ENCODE results near the gene PKN2. TPM values are rescaled to one million over a fixed set of nuclear protein-coding genes. Genes with fewer than 3 reads are reported as not detected.

Gene PKN2
- total RNA-seq, 1 donor from 2014 or later, result 34.5 TPM

DNA sequence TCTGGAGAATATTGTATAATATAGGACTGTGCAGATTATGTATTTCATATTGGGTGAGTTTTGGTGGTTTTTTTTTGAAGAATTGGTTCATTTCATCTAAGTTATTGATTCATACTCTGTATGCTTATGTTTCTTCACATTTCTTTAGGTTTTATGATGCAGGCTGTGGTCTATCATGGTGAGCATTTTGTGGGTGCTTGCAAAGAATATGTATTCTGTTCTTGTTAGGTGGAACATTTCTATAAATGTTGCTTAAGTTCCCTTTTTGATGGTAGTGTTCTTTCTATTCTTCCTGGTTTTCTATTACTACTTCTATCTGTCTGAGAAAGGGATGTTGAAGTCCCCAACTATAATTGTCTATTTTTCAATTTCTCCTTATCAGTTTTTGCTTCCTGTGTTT, 42.6 kb downstream of the PKN2 start:
- DNase-seq (no peak), ATAC-seq (ENCODE audit: poor library complexity) (no peak)
- intact Hi-C loops (cut with DNase I), result no loop called here

DNA sequence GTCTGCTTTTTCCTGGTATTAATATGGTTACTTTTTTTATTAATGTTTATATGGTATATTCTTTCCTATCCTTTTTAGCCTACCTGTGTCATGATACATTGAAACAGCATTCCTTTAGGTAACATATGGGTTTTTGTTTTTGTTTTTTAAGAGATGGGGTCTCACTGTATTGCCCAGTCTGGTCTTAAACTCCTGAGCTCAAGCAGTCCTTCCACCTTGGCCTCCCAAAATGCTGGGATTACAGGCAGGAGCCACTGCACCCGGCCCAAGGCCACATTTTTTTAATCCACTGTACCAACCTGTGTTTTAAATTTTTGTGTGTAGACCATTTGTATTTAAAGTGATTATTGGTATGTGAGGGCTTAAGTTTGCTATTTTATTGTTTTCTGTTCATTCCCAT, 43.1 kb downstream of the PKN2 start:
- DNase-seq (no peak), ATAC-seq (ENCODE audit: poor library complexity) (no peak)
- intact Hi-C loops (cut with DNase I), result no loop called here

DNA sequence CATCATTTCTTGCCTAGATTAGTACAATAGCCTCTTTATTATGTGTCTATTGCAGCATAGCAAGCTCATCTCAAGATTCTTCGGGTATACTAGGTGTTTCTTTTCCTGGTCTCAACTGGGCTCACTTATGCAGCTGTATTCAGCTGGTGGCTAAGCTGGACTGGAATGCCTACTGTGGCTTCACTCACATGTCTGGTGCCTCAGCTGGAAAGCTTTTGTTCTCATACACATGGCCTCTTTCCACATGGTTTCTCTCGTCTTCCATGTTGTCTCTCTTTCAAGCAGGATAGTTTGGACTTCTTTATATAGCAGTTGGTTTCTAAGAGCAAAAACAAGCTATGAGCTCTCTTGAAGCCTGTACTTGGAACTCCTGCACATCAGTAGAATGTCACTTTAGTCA, 45.2 kb downstream of the PKN2 start:
- DNase-seq, result no peak
- ATAC-seq (ENCODE audit: poor library complexity), result no peak
- intact Hi-C loops (cut with DNase I), result no loop called here

DNA sequence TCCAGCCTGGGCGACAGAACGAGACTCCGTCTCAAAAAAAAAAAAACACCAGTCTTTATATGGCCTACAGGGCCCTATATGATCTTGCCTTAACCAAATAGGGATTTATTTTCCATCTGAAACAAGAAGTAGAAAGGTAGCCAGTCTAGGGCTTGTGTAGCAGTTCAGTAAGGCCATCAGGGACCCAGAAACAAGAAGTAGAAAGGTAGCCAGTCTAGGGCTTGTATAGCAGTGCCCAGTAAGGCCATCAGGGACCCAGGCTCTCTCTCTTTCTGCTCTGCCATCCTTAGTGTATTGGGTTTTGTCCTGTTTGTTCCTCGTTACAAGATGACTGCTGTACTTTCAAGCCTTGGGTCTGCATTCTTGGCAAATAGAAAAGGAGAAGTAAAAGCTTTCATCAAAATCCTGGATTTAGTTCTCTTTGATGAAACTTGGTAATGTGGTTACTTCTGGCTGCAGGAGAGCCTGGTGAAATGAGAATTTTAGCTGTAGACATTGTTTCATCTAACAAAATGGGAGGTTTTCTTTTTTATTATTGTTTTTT, 46.1 kb downstream of the PKN2 start:
- DNase-seq (no peak), ATAC-seq (ENCODE audit: poor library complexity) (no peak)
- intact Hi-C loops (cut with DNase I), result no loop called here

DNA sequence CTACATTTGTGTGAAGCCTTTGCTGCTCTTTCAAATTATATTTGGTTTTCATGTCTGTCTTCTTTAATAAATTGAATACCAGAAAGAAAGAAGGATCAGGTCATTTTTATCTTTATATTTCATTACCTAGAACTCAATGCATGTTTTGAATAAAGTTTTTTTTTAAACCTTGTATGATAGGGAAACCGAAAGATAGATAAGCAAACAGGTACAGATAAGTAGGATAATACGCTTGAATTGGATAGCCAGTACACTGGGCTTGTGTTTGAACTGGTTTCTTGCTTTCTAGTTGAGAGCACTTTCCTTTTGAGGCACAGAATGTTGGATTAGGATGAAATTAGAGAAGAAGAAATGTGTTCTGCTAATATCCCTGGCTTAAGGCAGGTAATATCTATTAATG, 46.9 kb downstream of the PKN2 start:
- ATAC-seq (ENCODE audit: poor library complexity) (no peak), DNase-seq (no peak)
- intact Hi-C loops (cut with DNase I), result no loop called here

DNA sequence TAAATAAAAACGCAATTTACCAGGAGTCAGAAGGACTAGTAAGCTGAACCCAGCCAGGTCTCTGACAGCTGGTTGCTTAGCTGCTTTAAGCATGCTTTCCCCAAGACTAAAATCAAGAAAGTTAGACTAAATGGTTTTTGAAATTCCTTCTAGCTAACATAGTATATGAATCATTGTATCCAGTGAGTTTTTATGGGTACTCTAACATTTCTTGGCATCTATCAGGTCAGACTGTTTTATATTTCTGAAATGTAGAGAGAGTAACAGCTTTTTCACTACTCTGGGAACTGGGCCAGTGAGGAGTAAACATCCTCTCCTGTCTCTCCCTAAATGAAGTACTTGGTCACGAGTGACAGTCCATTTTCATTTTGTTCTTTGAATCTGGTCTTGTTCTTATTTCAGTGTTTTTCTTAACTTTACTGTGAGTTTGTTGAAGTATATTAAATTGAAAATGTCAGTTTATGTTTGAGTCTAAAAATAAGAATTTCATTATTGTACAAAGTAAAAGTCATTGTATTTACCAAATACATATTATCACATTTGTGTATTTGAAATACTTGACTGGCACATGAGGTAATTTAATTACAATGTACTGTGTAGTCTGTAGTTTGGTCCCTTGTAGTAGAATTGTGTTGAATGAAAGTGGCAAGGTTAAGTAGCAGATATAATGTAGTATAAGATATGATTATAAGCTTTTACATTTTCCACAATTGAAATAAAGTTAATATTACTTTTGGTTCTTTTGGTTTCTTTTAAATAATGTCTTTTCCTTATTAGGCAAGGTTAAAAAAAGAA, 47.6 kb downstream of the PKN2 start:
- intact Hi-C loops (cut with DNase I), result no loop called here
- DNase-seq (no peak), ATAC-seq (ENCODE audit: poor library complexity) (peak; percentile 82)

DNA sequence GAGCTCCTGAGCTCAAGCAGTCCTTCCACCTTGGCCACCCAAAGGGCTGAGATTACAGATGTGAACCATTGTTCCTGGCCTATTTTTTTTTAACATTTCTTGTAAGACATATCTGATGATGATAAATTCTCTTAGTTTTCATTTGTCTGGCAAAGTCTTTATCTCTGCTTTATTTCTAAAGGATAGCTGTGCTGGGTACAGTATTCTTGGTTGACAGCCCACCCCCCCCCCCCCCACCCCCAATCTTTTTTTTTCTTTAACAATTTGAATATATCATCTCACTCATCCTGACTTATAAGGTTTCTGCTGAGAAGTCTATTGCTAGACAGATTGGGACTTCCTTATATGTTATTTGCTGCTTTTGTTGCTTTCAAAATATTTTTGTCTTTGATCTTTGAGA, 51.3 kb downstream of the PKN2 start:
- intact Hi-C loops (cut with DNase I), result no loop called here
- no peak for ATAC-seq (ENCODE audit: poor library complexity)
- DNase-seq, result no peak

DNA sequence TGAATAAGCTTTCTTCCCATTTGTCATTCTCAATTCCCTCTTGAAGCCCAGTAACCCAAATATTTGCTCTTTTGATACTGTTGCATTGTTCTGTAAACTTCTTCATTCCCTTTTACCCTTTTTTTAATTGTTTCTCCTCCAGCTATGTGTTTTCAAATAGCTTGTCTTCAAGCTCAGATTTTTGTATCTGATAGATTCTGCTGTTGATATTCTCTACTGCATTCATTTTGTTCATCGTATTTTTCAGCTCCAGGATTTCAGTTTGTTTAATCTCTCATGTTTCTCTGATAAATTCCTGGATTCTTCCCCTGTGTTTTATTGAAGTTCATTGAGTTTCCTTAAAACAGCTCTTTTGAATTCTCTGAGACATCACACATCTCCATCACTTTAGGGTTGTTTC, 51.8 kb downstream of the PKN2 start:
- ATAC-seq (ENCODE audit: poor library complexity) (no peak), DNase-seq (no peak)
- intact Hi-C loops (cut with DNase I), result no loop called here

DNA sequence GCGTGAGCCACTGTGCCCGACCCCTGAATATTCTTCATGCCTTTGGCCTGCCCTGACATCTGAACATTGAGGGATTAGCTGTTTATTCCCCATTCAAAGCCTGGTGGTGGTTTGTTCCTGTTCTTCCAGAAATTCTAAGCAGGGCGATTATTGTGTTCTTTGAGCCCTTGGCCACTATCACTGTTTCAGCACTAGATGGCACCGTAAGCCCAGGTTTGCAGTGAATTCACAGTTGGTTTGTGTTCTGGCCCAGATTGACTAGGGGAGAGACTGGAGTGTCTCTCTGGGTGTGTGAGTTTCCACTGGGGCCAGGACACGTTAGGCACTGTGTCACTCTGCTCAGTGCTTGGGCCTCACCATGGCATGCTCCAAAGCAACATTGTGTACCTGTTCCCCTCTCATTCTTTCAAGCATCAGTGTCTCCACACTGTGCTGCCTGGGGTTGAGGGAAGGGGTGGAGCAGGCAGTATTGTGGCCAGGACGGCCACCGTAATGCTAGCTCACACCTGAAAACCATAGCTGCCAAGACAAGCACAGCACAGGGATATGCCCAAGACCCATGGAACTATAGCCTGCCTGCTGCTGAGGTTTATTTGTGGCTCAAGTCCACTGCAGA, 52.7 kb downstream of the PKN2 start:
- intact Hi-C loops (cut with DNase I), result no loop called here
- ATAC-seq (ENCODE audit: poor library complexity) (no peak), DNase-seq (no peak)

DNA sequence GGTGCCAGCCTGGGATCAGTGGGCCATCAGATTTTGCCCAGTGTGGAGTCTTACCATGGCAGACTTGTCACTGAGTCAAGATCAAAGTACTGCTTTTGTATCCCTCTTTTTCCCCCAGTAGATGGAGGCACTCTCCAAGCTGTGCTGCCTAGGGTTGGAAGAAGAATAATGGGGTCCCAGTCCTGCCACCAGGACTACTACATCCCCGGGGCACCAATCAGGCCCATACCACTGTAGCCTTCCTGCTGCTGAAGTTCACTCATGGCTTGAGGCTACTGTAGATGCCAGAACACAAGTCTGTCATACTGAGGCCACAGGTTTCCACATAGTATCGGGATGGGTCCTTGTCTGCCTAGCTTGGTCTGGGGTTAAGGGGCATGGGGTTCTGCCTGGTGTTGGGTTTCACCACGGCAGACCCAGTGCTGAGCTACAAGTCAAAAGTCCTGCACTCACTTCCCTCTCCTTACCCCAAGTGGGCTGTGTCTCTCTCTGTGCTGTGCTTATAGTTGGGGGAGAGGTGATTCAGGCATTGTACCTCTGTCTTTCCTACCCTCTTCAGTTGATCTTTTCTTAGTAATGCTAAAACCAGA, 53.4 kb downstream of the PKN2 start:
- DNase-seq (no peak), ATAC-seq (ENCODE audit: poor library complexity) (no peak)
- intact Hi-C loops (cut with DNase I), result no loop called here

DNA sequence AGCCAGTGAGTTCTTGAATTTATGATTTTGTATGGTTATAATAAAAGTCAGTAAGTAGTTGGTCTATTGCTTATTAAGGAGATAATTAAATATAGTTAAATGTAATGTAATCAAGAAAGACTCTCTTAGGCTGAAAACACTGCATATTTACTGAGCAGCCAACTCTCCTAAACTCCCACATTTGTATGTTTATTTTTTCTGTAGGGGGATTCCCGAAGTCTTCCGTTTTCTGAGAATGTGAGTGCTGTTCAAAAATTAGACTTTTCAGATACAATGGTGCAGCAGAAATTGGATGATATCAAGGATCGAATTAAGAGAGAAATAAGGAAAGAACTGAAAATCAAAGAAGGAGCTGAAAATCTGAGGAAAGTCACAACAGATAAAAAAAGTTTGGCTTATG, 56.7 kb downstream of the PKN2 start:
- DNase-seq (no peak), ATAC-seq (ENCODE audit: poor library complexity) (no peak)
- intact Hi-C loops (cut with DNase I), result no loop called here

DNA sequence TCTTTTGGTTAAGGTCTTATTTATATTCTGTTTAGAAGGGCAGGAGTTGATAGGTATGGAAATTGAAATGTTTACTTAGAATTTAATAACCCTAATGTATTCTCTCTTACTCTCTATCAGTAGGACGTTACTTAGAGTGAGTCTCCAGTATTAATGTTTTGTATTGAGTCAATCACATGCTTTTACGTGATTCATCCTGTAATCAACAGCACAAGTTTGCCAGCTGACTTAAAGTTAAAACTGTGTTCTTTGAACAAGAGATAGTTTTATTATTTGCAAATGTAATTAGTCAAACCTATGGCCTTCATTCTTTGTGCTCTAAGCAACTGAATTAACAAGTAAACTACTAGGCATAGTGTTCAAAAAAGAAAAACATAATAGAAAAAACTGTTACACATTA, 57.3 kb downstream of the PKN2 start:
- no peak for DNase-seq
- intact Hi-C loops (cut with DNase I), result no loop called here
- no peak for ATAC-seq (ENCODE audit: poor library complexity)

DNA sequence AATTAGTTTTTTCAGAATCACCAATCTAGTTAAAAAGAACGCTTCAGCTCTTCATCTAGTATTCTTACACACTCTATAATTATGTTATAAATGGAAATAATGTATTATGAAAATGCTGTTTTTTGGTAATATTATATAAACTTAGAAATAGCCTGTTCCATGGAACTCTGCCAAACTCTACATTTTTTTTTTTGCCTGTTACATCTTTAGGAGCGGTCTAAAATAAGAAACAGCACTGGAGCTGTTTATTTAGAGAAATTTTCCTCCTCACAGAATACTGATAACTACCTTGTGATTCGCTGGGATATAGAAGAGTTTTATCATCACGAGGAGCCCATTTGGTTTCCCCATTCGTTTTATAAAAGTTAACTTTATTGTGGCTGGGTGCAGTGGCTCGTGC, 58.5 kb downstream of the PKN2 start:
- intact Hi-C loops (cut with DNase I), result no loop called here

DNA sequence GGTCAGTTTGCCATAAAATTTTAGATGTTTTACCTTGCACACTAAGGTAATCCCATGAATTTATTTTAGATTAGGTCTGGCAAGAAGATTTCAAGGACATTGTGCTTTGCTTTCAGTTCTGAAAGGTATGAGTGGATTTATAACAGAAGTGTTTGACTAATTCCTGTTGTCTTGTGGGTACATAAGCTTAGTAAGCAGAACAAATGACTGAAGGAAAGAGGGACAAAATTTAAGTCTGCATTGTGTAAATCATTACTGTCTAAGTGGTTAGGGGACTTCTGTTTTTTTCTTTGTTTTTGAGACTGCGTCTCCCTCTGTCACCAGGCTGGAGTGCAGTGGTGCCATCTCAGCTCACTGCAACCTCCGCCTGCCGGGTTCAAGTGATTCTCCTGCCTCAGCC, 60.1 kb downstream of the PKN2 start:
- intact Hi-C loops (cut with DNase I), result no loop called here
- DNase-seq (no peak), ATAC-seq (ENCODE audit: poor library complexity) (no peak)

More for the DNA sequence above, 58.5 kb downstream of the PKN2 start:
- ATAC-seq (ENCODE audit: poor library complexity) (no peak), DNase-seq (no peak)

DNA sequence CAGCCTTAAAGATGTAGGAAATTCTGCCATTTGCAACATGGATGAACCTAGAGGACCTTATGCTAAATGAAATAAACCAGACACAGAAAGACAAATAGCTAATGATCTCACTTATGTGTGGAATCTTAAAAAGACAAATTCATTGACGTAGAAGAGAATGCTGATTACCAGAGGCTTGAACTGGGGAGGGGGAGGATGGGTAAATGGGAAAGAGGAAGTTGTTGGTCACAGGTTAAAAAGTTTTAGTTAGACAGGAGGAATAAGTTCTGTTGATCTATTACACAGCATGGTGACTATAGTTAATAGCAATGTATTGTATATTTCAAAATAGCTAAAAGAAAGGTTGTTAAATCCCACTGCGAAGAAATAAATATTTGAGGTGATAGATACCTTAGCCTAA, 62.8 kb downstream of the PKN2 start:
- DNase-seq (no peak), ATAC-seq (ENCODE audit: poor library complexity) (no peak)
- intact Hi-C loops (cut with DNase I), result no loop called here

DNA sequence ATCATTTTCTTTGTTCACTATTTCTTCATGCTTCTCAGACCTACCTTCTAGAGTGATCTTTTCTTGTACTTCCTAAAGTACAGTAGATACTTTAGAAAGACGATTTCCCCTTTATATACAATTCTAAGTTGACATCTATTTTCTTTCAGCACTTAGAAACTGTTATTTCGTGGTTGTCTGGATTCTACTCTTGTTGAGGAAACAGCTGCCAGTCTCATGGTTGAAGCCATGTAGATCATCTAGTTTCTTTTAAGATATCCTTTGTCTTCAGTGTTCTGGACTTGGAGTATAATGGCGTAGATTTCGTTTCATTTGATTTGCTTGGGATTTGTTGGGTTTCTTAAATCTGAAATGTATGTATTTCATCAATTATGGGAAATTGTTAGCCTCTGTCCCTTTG, 67.6 kb downstream of the PKN2 start:
- DNase-seq (no peak), ATAC-seq (ENCODE audit: poor library complexity) (no peak)
- intact Hi-C loops (cut with DNase I), result no loop called here

DNA sequence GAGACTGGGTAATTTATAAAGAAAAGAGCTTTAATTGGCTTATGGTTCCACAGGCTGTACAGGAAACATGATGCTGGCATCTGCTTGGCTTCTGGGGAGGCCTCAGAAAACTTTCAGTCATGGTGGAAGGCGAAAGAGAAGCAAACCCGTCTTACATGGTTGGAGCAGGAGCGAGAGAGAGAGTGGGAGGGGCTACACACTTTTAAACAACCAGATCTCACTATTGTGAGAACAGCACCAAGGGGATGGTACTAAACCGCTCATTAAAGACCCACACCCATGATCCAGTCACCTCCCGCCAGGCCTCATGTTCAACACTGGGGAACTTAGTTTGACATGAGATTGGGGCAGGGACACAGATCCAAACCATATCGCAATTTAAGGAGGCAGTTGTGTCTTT, 69.4 kb downstream of the PKN2 start:
- intact Hi-C loops (cut with DNase I), result no loop called here
- DNase-seq, result no peak

DNA sequence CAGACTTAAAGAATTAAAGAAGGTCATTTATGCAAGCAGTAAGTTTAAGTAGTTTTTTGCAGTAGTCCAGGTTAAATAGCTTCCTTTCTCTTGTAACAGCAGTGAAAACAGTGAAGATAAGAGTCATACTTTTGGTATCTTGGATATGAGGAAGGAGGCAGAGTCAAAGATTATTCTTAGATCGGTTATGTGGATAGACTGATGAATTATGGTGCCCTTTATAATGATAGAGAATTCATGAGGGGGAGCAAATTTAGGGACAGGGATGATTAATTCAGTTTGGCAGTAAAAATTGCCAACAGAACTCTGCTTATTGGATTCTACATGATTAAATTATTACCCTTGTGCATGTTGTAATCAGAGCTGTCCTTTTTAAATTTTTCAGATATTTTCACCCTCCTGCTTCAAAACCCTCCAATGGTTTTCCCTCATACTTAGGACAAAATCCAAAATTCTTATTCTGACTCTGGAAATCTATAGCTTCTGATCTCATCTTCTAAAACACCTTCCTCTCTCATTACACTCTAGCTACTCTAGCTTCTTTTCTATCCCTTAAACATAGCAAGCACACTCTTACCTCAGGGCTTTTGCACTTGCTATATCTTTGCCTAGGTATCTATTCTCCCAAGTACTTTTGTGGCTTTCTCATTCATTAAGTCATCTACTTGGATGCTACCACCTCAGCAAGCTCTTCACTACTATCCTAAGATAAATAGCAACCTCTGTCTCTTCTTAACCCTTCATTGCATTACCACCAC, 79.8 kb downstream of the PKN2 start:
- intact Hi-C loops (cut with DNase I), result no loop called here
- DNase-seq (no peak), ATAC-seq (ENCODE audit: poor library complexity) (no peak)

More for the DNA sequence above, 69.4 kb downstream of the PKN2 start:
- no peak for ATAC-seq (ENCODE audit: poor library complexity)

DNA sequence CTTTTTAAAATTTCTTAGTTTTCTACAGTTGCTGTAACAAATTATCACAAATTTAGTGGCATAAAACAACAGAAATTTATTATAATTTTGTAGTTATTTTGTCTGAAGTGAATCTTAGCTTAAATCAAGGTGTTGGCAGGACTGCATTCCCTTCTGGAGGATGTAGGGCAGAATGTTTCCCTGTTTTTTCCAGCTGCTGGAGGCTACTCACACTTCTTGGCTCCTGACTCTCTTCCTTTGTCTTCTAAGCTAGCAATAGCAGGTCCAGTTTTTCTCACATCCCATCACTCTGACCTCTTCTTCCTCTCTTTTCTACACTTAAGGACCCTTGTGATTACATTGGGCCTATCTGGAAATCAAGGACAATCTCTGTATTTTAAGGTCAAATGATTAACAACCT, 84.1 kb downstream of the PKN2 start:
- DNase-seq, result no peak
- intact Hi-C loops (cut with DNase I), result no loop called here
- no peak for ATAC-seq (ENCODE audit: poor library complexity)

Measured in Right ventricle myocardium superior (tissue), 1 donor.